ENCODE measurements around the gene TRIP10. TPM values are rescaled to one million over a fixed set of nuclear protein-coding genes. Genes with fewer than 3 reads are reported as not detected.

TRIP10 gene
- polyA plus RNA-seq, 4 donors: 42.1 to 141 (median 84.1) TPM

GRCh38 chr19:6719540-6719861 is 20.0 kb upstream of the TRIP10 start:
- no peak overlapping the region for H3K4me3 ChIP-seq (ENCODE audit: low read depth in 1 of 3, low read length in 3 of 3)
- H3K4me1 ChIP-seq (ENCODE audit: control insufficient read depth in 3 of 3, insufficient read depth in 2 of 3, low read depth in 1 of 3, low read length in 2 of 3): peaks cover 0 to 19% (median 0%) of the 10 kb centered on the region in 3 donors
- WGBS, 3 donors: 72 to 83% (median 80%) methylated on average over 5 to 6 of the region's 6 CpGs
- no peaks in the 10 kb centered on the region for H3K9me3 ChIP-seq (ENCODE audit: control insufficient read depth in 2 of 2, insufficient read depth in 1 of 2, low read depth in 1 of 2, low read length in 1 of 2)
- H3K36me3 ChIP-seq (ENCODE audit: control insufficient read depth in 3 of 3, insufficient read depth in 2 of 3, low read depth in 1 of 3, low read length in 3 of 3): peaks cover 0 to 4% (median 0%) of the 10 kb centered on the region in 3 donors
- no peak overlapping the region for H3K27ac ChIP-seq (ENCODE audit: low read depth in 1 of 3, low read length in 2 of 3)
- H3K27me3 ChIP-seq (ENCODE audit: control insufficient read depth in 3 of 3, insufficient read depth in 3 of 3, low read length in 3 of 3): peaks cover 0 to 3% (median 0%) of the 10 kb centered on the region in 3 donors
- DNase-seq: no peak
- no peak for FAIRE-seq

- Histone ChIP-seq H3K9me3 (ENCODE audit: control insufficient read depth in 2 of 2, insufficient read depth in 1 of 2, low read depth in 1 of 2, low read length in 1 of 2) (no peaks in the 10 kb centered on the region), H3K27ac (ENCODE audit: low read depth in 1 of 3, low read length in 2 of 3) (no peak overlapping the region), H3K27me3 (ENCODE audit: control insufficient read depth in 3 of 3, insufficient read depth in 3 of 3, low read length in 3 of 3) (peaks cover 0 to 3% (median 0%) of the 10 kb centered on the region in 3 donors), H3K4me1 (ENCODE audit: control insufficient read depth in 3 of 3, insufficient read depth in 2 of 3, low read depth in 1 of 3, low read length in 2 of 3) (peaks cover 0 to 19% (median 0%) of the 10 kb centered on the region in 3 donors), H3K4me3 (ENCODE audit: low read depth in 1 of 3, low read length in 3 of 3) (no peak overlapping the region), H3K36me3 (ENCODE audit: control insufficient read depth in 3 of 3, insufficient read depth in 2 of 3, low read depth in 1 of 3, low read length in 3 of 3) (peaks cover 0 to 4% (median 0%) of the 10 kb centered on the region in 3 donors)
- FAIRE-seq: no peak
- DNase-seq: no peak
- 88 to 99% (median 92%) methylated on average over 3 of the region's 3 CpGs for WGBS, 3 donors
Measured at GRCh38 chr19:6719992-6720368, 19.5 kb upstream of the TRIP10 start.

- DNase-seq (peak in 1 of 2 donors; percentile 70), FAIRE-seq (no peak)
- peaks cover 0 to 3% (median 0%) of the 10 kb centered on the region in 3 donors for H3K27me3 ChIP-seq (ENCODE audit: control insufficient read depth in 3 of 3, insufficient read depth in 3 of 3, low read length in 3 of 3)
- no peaks in the 10 kb centered on the region for H3K9me3 ChIP-seq (ENCODE audit: control insufficient read depth in 2 of 2, insufficient read depth in 1 of 2, low read depth in 1 of 2, low read length in 1 of 2)
- peaks cover 2 to 24% (median 2%) of the 10 kb centered on the region in 3 donors for H3K4me1 ChIP-seq (ENCODE audit: control insufficient read depth in 3 of 3, insufficient read depth in 2 of 3, low read depth in 1 of 3, low read length in 2 of 3)
- H3K36me3 ChIP-seq (ENCODE audit: control insufficient read depth in 3 of 3, insufficient read depth in 2 of 3, low read depth in 1 of 3, low read length in 3 of 3): peaks cover 0 to 4% (median 0%) of the 10 kb centered on the region in 3 donors
- H3K27ac ChIP-seq (ENCODE audit: low read depth in 1 of 3, low read length in 2 of 3): peak within 1 kb of the TSS in 2 of 3 donors; percentile 9 to 33
- no peak within 1 kb of the TSS for H3K4me3 ChIP-seq (ENCODE audit: low read depth in 1 of 3, low read length in 3 of 3)
- 57 to 96% (median 81%) methylated on average over 4 of the region's 4 CpGs for WGBS, 3 donors
Measured at GRCh38 chr19:6720369-6721137, 18.9 kb upstream of the TRIP10 start, which contains the start of gene C3. TSS of gene C3 (minus strand) at chr19:6720650. CDS start at chr19:6720589, 61 bp downstream.

- DNase-seq: no peak
- no peak overlapping the region for H3K4me3 ChIP-seq (ENCODE audit: low read depth in 1 of 3, low read length in 3 of 3)
- peaks cover 0 to 4% (median 0%) of the 10 kb centered on the region in 3 donors for H3K36me3 ChIP-seq (ENCODE audit: control insufficient read depth in 3 of 3, insufficient read depth in 2 of 3, low read depth in 1 of 3, low read length in 3 of 3)
- H3K27me3 ChIP-seq (ENCODE audit: control insufficient read depth in 3 of 3, insufficient read depth in 3 of 3, low read length in 3 of 3): peaks cover 0 to 3% (median 0%) of the 10 kb centered on the region in 3 donors
- FAIRE-seq: no peak
- peak overlapping the region in 1 of 3 donors; percentile 33 for H3K27ac ChIP-seq (ENCODE audit: low read depth in 1 of 3, low read length in 2 of 3)
- H3K4me1 ChIP-seq (ENCODE audit: control insufficient read depth in 3 of 3, insufficient read depth in 2 of 3, low read depth in 1 of 3, low read length in 2 of 3): peaks cover 2 to 30% (median 3%) of the 10 kb centered on the region in 3 donors
- no peaks in the 10 kb centered on the region for H3K9me3 ChIP-seq (ENCODE audit: control insufficient read depth in 2 of 2, insufficient read depth in 1 of 2, low read depth in 1 of 2, low read length in 1 of 2)
Measured at GRCh38 chr19:6721138-6721474, 18.4 kb upstream of the TRIP10 start.

- DNase-seq: no peak
- H3K4me3 ChIP-seq (ENCODE audit: low read depth in 1 of 3, low read length in 3 of 3): no peak overlapping the region
Measured at GRCh38 chr19:6721773-6722172, 17.7 kb upstream of the TRIP10 start.

GRCh38 chr19:6723108-6723618 is 16.3 kb upstream of the TRIP10 start:
- DNase-seq (peak in 1 of 2 donors; percentile 58), FAIRE-seq (no peak)
- peaks cover 0 to 2% (median 0%) of the 10 kb centered on the region in 3 donors for H3K36me3 ChIP-seq (ENCODE audit: control insufficient read depth in 3 of 3, insufficient read depth in 2 of 3, low read depth in 1 of 3, low read length in 3 of 3)
- peaks cover 0 to 4% of the 10 kb centered on the region in 2 donors for H3K9me3 ChIP-seq (ENCODE audit: control insufficient read depth in 2 of 2, insufficient read depth in 1 of 2, low read depth in 1 of 2, low read length in 1 of 2)
- peak overlapping the region in 1 of 3 donors; percentile 46 for H3K27ac ChIP-seq (ENCODE audit: low read depth in 1 of 3, low read length in 2 of 3)
- H3K27me3 ChIP-seq (ENCODE audit: control insufficient read depth in 3 of 3, insufficient read depth in 3 of 3, low read length in 3 of 3): peaks cover 0 to 3% (median 0%) of the 10 kb centered on the region in 3 donors
- no peak overlapping the region for H3K4me3 ChIP-seq (ENCODE audit: low read depth in 1 of 3, low read length in 3 of 3)
- 29 to 47% (median 35%) methylated on average over 13 of the region's 13 CpGs for WGBS, 3 donors
- peaks cover 2 to 32% (median 3%) of the 10 kb centered on the region in 3 donors for H3K4me1 ChIP-seq (ENCODE audit: control insufficient read depth in 3 of 3, insufficient read depth in 2 of 3, low read depth in 1 of 3, low read length in 2 of 3)

More at GRCh38 chr19:6721773-6722172, 17.7 kb upstream of the TRIP10 start:
- WGBS, 3 donors: 56 to 64% (median 58%) methylated on average over 5 of the region's 5 CpGs
- H3K27me3 ChIP-seq (ENCODE audit: control insufficient read depth in 3 of 3, insufficient read depth in 3 of 3, low read length in 3 of 3): peaks cover 0 to 3% (median 0%) of the 10 kb centered on the region in 3 donors
- H3K36me3 ChIP-seq (ENCODE audit: control insufficient read depth in 3 of 3, insufficient read depth in 2 of 3, low read depth in 1 of 3, low read length in 3 of 3): peaks cover 0 to 4% (median 0%) of the 10 kb centered on the region in 3 donors
- peaks cover 2 to 32% (median 3%) of the 10 kb centered on the region in 3 donors for H3K4me1 ChIP-seq (ENCODE audit: control insufficient read depth in 3 of 3, insufficient read depth in 2 of 3, low read depth in 1 of 3, low read length in 2 of 3)
- no peaks in the 10 kb centered on the region for H3K9me3 ChIP-seq (ENCODE audit: control insufficient read depth in 2 of 2, insufficient read depth in 1 of 2, low read depth in 1 of 2, low read length in 1 of 2)
- FAIRE-seq: no peak
- no peak overlapping the region for H3K27ac ChIP-seq (ENCODE audit: low read depth in 1 of 3, low read length in 2 of 3)

- no peak overlapping the region for H3K4me3 ChIP-seq (ENCODE audit: low read depth in 1 of 3, low read length in 3 of 3)
- peaks cover 0 to 3% (median 0%) of the 10 kb centered on the region in 3 donors for H3K27me3 ChIP-seq (ENCODE audit: control insufficient read depth in 3 of 3, insufficient read depth in 3 of 3, low read length in 3 of 3)
- no peaks in the 10 kb centered on the region for H3K36me3 ChIP-seq (ENCODE audit: control insufficient read depth in 3 of 3, insufficient read depth in 2 of 3, low read depth in 1 of 3, low read length in 3 of 3)
- no peak for FAIRE-seq
- H3K27ac ChIP-seq (ENCODE audit: low read depth in 1 of 3, low read length in 2 of 3): no peak overlapping the region
- no peak for DNase-seq
- peaks cover 2 to 32% (median 3%) of the 10 kb centered on the region in 3 donors for H3K4me1 ChIP-seq (ENCODE audit: control insufficient read depth in 3 of 3, insufficient read depth in 2 of 3, low read depth in 1 of 3, low read length in 2 of 3)
- WGBS, 3 donors: 64 to 85% (median 75%) methylated on average over 5 of the region's 5 CpGs
- H3K9me3 ChIP-seq (ENCODE audit: control insufficient read depth in 2 of 2, insufficient read depth in 1 of 2, low read depth in 1 of 2, low read length in 1 of 2): peaks cover 0 to 4% of the 10 kb centered on the region in 2 donors
Measured at GRCh38 chr19:6723738-6724137, 15.7 kb upstream of the TRIP10 start.

- no peak overlapping the region for H3K4me3 ChIP-seq (ENCODE audit: low read depth in 1 of 3, low read length in 3 of 3)
- FAIRE-seq: no peak
Measured at GRCh38 chr19:6724631-6725492, 14.6 kb upstream of the TRIP10 start.

More at GRCh38 chr19:6724631-6725492, 14.6 kb upstream of the TRIP10 start:
- Histone ChIP-seq H3K36me3 (ENCODE audit: control insufficient read depth in 3 of 3, insufficient read depth in 2 of 3, low read depth in 1 of 3, low read length in 3 of 3) (peaks cover 0 to under 1% (median 0%) of the 10 kb centered on the region in 3 donors), H3K9me3 (ENCODE audit: control insufficient read depth in 2 of 2, insufficient read depth in 1 of 2, low read depth in 1 of 2, low read length in 1 of 2) (peaks cover 0 to 4% of the 10 kb centered on the region in 2 donors), H3K27me3 (ENCODE audit: control insufficient read depth in 3 of 3, insufficient read depth in 3 of 3, low read length in 3 of 3) (peaks cover 0 to 3% (median 0%) of the 10 kb centered on the region in 3 donors), H3K27ac (ENCODE audit: low read depth in 1 of 3, low read length in 2 of 3) (peak overlapping the region in 2 of 3 donors; percentile 21 to 42), H3K4me1 (ENCODE audit: control insufficient read depth in 3 of 3, insufficient read depth in 2 of 3, low read depth in 1 of 3, low read length in 2 of 3) (peaks cover 2 to 33% (median 3%) of the 10 kb centered on the region in 3 donors)
- no peak for DNase-seq
- WGBS, 3 donors: 75 to 83% (median 79%) methylated on average over 15 of the region's 15 CpGs

Measured in small intestine (tissue), 7 donors.